ENCODE data around the gene SEMA3D. TPM values are rescaled to one million over a fixed set of nuclear protein-coding genes. Genes with fewer than 3 reads are reported as not detected.

The SEMA3D gene
- total RNA-seq, 1 experiment from 2014 or later: 1.4 TPM

DNA sequence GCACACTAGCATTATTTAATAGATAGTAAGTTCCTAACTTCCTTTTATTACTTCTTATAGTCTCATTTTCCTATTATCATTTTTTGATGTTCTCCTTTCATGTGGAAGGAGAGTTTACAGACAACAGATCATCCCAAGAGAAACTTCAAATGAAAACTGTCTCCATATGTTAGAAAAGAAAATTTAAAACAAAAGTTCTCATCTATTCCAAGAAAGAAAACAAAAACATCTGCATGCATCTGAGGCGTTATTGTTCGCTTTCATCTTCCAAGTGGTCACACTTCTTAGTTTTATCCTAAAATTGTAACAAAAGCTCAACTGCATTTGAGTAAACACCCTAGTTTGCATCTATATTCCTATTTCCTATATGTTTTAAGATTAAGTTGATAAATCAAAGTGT is 126.2 kb downstream of the SEMA3D start:
- POLR2A ChIA-PET: no interaction called here

DNA sequence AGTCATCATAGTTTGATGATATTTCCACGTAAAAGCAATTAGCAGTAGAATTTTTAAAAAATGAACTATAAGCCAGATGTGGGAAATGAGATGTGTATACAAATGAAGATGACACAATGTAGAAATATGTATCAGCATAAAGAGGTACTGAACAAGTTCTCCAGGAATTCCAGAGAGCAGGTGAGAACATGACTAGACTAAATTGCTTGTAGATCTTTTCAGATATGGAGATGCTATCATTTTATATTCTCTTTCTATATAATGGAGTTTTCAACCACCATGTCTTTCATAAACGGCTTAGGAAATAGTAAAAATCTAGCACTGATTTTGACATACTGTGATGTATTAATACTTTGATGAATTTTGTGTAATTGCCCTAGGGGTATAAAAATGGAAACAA is 130.9 kb downstream of the SEMA3D start:
- ChIA-PET CTCF (no interaction called here), RAD21 (ENCODE audit: low non-redundant PET in 1 of 2, low total read pairs in 2 of 2, uncharacterized antibody in 2 of 2, unreplicated experiment in 2 of 2) (no interaction called here), POLR2A (no interaction called here)
- Histone ChIP-seq H4K20me1 (ENCODE audit: insufficient read depth) (no peaks in the 10 kb centered on the region), H3K79me2 (ENCODE audit: insufficient read depth, low read length) (no peaks in the 10 kb centered on the region), H3K4me1 (ENCODE audit: control insufficient read depth in 1 of 2, insufficient read depth in 2 of 2, low read length in 2 of 2) (no peaks in the 10 kb centered on the region), H3K9ac (ENCODE audit: low read length) (no peak overlapping the region), H3K27me3 (ENCODE audit: insufficient read depth, low read length) (no peaks in the 10 kb centered on the region), H3K4me2 (ENCODE audit: low read length) (no peak overlapping the region), H3K9me2 (ENCODE audit: insufficient read depth) (no peaks in the 10 kb centered on the region), H3K4me3 (replicated peaks in 1 of 2; ENCODE audit: low read depth in 1 of 2, low read length in 2 of 2) (no peak overlapping the region), H3K36me3 (ENCODE audit: control insufficient read depth in 1 of 2, insufficient read depth in 2 of 2, low read length in 2 of 2) (no peaks in the 10 kb centered on the region), H3K27ac (ENCODE audit: low read depth, low read length) (no peak overlapping the region), H2AFZ (ENCODE audit: low read depth, low read length, poor library complexity, severe bottlenecking) (no peak overlapping the region), H3K9me3 (ENCODE audit: control insufficient read depth in 1 of 2, insufficient read depth in 1 of 2, low read depth in 1 of 2, low read length in 2 of 2) (no peaks in the 10 kb centered on the region)
- DNase-seq (ENCODE audit: low read depth, low spot score): no peak
- no peak for ATAC-seq
- TF ChIP-seq YY1 (IDR thresholded peaks at IDR 0.05; ENCODE audit: extremely low read depth, insufficient replicate concordance, low read depth, low read length) (no peak), SP1 (IDR thresholded peaks at IDR 0.05; ENCODE audit: low read depth) (no peak), JUND (IDR thresholded peaks at IDR 0.05) (no peak), ATF3 (IDR thresholded peaks at IDR 0.05) (no peak), ELF1 (IDR thresholded peaks at IDR 0.05; ENCODE audit: borderline replicate concordance, low read depth) (no peak)
- TF ChIP-seq, protein P1, sequence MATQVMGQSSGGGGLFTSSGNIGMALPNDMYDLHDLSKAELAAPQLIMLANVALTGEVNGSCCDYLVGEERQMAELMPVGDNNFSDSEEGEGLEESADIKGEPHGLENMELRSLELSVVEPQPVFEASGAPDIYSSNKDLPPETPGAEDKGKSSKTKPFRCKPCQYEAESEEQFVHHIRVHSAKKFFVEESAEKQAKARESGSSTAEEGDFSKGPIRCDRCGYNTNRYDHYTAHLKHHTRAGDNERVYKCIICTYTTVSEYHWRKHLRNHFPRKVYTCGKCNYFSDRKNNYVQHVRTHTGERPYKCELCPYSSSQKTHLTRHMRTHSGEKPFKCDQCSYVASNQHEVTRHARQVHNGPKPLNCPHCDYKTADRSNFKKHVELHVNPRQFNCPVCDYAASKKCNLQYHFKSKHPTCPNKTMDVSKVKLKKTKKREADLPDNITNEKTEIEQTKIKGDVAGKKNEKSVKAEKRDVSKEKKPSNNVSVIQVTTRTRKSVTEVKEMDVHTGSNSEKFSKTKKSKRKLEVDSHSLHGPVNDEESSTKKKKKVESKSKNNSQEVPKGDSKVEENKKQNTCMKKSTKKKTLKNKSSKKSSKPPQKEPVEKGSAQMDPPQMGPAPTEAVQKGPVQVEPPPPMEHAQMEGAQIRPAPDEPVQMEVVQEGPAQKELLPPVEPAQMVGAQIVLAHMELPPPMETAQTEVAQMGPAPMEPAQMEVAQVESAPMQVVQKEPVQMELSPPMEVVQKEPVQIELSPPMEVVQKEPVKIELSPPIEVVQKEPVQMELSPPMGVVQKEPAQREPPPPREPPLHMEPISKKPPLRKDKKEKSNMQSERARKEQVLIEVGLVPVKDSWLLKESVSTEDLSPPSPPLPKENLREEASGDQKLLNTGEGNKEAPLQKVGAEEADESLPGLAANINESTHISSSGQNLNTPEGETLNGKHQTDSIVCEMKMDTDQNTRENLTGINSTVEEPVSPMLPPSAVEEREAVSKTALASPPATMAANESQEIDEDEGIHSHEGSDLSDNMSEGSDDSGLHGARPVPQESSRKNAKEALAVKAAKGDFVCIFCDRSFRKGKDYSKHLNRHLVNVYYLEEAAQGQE (IDR thresholded peaks at IDR 0.05; ENCODE audit: low read depth): no peak
- no TSS peak for BruUV-seq (replicated peaks)
- intact Hi-C loops (cut with micrococcal nuclease): no loop called here

More for the DNA sequence above, 126.2 kb downstream of the SEMA3D start:
- ATAC-seq: no peak
- CTCF ChIA-PET: no interaction called here
- no peaks in the 10 kb centered on the region for H4K20me1 ChIP-seq (ENCODE audit: insufficient read depth)
- no peak overlapping the region for H2AFZ ChIP-seq (ENCODE audit: low read depth, low read length, poor library complexity, severe bottlenecking)
- H3K4me3 ChIP-seq (replicated peaks in 1 of 2; ENCODE audit: low read depth in 1 of 2, low read length in 2 of 2): no peak overlapping the region
- no peaks in the 10 kb centered on the region for H3K79me2 ChIP-seq (ENCODE audit: insufficient read depth, low read length)
- TF ChIP-seq TCF7L2 (IDR thresholded peaks at IDR 0.05; ENCODE audit: borderline replicate concordance, extremely low read depth, insufficient read depth, insufficient read length) (no peak), ZNF274 (IDR thresholded peaks at IDR 0.05; ENCODE audit: low read depth, low read length) (no peak)
- no peaks in the 10 kb centered on the region for H3K27me3 ChIP-seq (ENCODE audit: insufficient read depth, low read length)
- no peaks in the 10 kb centered on the region for H3K9me2 ChIP-seq (ENCODE audit: insufficient read depth)
- no TSS peak for BruUV-seq (replicated peaks)
- no peak overlapping the region for H3K27ac ChIP-seq (ENCODE audit: low read depth, low read length)
- DNase-seq (ENCODE audit: low read depth, low spot score): no peak
- intact Hi-C loops (cut with micrococcal nuclease): no loop called here
- H3K9me3 ChIP-seq (ENCODE audit: control insufficient read depth in 1 of 2, insufficient read depth in 1 of 2, low read depth in 1 of 2, low read length in 2 of 2): no peaks in the 10 kb centered on the region
- RAD21 ChIA-PET (ENCODE audit: low non-redundant PET in 1 of 2, low total read pairs in 2 of 2, uncharacterized antibody in 2 of 2, unreplicated experiment in 2 of 2): no interaction called here
- H3K9ac ChIP-seq (ENCODE audit: low read length): no peak overlapping the region
- no peaks in the 10 kb centered on the region for H3K4me1 ChIP-seq (ENCODE audit: control insufficient read depth in 1 of 2, insufficient read depth in 2 of 2, low read length in 2 of 2)
- H3K36me3 ChIP-seq (ENCODE audit: control insufficient read depth in 1 of 2, insufficient read depth in 2 of 2, low read length in 2 of 2): no peaks in the 10 kb centered on the region
- no peak overlapping the region for H3K4me2 ChIP-seq (ENCODE audit: low read length)
